Esophagus mucosa (tissue), 1 donor: Measurements from ENCODE around the gene XPO1. TPM values are rescaled to one million over a fixed set of nuclear protein-coding genes. Genes with fewer than 3 reads are reported as not detected.
"Not testable (repeated sequence)": the region's sequence is repeated elsewhere in the genome, so short reads cannot be mapped to it uniquely, and the experiment has no call there.

Experiments used
- ATAC-seq: fragments of 200-7000 bp; cut with Tn5 transposase; one replicate; pipeline ENCODE4 v1.9.1; 2020
- total RNA-seq: library from RNA; stranded (reverse); gene quantifications from one replicate; pipeline ENCODE4 v1.2.4, GENCODE V29; 2023
- donor health status: DM: yes; HTN: yes; CAD: no.

The XPO1 gene
- total RNA-seq, 1 donor from 2014 or later: 77.7 TPM

GRCh38 chr2:61463769-61464475, 74.2 kb downstream of the XPO1 start:
- ATAC-seq: no peak

DNA sequence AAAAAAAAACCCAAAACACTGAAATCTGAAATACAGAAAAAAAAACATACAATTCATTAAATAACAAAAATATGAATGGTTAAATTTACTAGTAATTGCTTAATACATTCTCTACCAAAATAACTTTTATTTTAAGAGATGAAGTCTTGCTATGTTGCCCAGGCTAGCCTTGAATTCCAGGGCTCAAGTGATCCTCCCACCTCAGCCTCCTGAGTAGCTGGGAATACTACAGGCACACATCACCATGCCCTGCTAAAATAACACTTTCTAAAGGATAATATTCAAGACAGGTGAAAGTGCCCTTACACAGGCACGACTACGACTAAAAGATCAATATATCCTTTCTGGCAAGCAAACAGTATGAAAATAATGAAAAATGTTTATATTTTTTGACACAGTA, 76.8 kb downstream of the XPO1 start:
- ATAC-seq: no peak

GRCh38 chr2:61460163-61460562, 78.0 kb downstream of the XPO1 start:
- peak; percentile 71 for ATAC-seq

DNA sequence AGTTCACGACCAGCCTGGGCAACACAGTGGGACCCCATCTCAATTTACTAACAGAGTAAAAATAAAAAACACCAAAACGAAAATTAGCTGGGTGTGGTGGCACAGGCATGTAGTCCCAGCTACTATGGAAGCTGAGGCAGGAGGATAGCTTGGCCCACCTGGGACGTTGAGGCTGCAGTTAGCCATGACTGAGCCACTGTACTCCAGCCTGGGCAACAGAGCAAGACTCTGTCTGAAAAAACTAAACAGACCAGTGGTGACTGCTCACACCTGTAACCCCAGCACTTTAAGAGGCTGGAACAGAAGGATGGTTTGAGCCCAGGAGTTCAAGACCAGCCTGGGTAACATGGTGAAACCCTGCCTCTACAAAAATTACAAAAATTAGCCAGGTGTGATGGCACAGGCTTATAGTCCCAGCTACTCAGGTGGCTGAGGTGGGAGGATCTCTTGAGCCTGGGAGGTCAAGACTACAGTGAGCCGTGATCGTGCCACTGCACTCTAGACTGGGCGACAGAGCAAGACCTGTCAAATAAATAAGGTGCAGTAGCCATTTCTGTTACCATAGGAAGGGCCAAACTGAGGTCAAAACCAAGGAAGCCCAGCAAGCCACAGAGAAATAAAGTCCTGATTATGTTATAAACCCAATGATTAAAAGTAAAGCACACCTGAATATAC, 81.3 kb downstream of the XPO1 start:
- ATAC-seq: no peak

DNA sequence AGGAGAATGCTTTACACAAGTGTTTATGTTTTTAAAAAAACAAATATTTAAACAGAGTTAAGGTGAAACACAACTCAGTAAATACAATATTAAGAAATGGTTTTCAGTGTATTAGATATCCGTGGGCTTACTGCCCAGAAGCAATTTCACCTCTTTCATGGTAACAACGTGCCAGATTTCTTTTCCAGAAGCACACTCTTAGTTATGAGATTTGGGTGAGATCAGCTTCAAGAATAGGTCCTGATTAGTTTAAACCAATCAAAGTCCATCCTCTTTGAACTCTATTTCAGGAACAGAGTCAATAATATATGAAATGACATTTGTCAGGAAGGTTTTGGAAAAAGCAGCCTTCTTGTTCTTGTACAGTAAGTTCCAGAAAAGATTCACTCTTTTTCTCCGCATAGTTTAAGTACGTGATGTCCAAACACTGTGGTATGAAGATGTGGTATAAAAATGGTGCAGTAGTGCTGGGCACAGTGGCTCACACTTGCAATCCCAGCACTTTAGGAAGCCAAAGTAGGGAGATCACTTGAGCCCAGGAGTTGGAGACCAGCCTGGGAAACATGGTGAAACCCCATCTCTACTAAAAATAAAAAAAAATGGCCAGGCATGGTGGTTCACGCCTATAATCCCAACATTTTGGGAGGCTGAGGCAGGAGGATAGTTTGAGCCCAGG, 81.9 kb downstream of the XPO1 start:
- no peak for ATAC-seq

DNA sequence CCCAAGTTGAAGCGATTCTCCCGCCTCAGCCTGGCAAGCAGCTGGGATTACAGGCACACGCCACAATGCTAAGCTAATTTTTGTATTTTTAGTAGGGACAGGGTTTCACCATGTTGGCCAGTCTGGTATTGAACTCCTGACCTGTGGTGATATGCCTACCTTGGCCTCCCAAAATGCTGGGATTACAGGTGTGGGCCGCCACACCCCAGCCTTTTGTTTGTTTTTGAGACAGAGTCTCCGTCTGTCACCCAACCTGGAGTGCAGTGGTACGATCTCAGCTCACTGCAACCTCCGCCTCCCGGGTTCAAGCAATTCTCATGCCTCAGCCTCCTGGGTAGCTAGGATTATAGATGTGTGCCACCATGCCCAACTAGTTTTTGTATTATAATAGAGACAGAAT, 83.2 kb downstream of the XPO1 start:
- ATAC-seq: not testable (repeated sequence)

- no peak for ATAC-seq
These were observed 83.8 kb downstream of the XPO1 start for GRCh38 chr2:61454383-61454782.

- ATAC-seq: no peak
These were observed 85.8 kb downstream of the XPO1 start for GRCh38 chr2:61452392-61452791.

DNA sequence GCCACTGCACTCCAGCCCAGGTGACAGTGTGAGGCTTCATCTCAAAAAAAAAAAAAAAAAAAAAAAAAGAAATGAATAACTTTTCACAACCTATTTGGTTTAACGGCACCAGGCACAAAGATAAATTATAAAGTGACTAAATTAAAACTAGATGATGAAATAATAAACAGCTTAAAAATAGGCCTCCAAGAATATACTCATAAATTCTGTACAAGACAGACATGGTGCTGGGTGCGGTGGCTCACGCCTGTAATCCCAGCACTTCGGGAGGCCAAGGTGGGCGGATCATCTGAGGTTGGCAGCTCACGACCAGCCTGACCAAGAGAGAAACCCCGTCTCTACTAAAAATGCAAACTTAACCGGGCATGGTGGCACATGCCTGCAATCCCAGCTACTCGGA, 87.0 kb downstream of the XPO1 start:
- no peak for ATAC-seq

- ATAC-seq: peak; percentile 70
These were observed 88.0 kb downstream of the XPO1 start for GRCh38 chr2:61450144-61450543.

DNA sequence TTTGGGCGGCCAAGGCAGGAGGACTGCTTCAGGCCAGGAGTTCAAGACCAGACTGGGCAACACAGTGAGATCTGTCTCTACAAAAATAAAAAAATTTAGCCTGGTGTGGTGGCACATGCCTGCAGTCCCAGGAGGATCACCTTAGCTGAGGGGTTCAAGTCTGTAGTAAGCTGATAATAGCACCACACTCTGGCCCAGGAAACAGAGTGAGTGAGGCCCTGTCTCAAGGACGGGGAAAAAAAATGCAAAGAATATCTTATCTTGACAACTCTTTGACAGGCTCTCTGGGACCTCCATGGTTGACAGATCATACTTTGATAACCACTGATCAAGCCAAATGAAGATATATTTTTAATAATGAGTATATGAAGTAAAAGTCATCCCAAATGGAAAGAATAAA, 89.9 kb downstream of the XPO1 start:
- ATAC-seq: no peak

DNA sequence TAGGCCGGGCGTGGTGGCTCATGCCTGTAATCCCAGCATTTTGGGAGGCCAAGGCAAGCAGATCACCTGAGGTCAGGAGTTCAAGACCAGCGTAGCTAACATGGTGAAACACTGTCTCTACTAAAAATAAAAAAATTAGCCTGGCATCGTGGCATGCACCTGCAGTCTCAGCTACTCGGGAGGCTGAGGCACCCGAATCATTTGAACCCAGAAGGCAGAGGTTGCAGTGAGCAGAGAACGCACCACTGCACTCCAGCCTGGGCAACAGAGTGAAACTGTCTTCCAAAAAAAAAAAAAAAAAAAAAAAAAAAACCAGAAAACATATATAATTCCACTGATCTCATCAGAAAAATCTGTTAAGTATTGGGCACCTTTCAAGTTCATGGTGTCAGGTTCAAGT, 91.2 kb downstream of the XPO1 start:
- ATAC-seq: not testable (repeated sequence)

DNA sequence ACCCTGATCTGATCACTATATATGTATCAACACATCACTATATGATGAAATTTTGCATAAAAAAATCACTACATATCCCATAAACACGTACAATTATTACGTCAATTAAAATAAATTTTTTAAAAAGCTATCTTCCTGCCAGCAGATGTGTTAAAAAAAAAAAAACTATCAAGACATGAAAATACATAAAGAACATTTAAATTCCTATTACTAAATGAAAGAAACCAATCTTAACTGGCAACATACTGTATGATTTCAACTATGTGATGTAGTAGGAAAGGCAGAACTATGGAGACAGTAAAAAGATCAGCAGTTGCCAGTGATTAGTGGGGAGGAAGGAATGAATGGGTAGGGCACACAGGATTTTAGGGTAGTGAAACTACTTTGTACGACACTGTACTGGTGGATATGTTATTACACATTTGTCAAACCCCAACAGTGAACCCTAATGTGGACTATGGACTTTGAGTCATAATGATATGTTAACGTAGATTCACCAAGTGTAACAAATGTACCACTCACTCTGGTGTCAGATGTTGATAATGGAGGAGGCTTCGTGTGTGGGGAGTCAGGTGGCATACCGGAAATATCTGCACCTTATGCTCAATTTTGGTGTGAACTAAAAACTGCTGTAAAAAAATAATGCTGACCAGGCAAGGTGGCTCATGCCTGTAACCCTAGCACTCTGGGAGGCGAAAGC, 94.7 kb downstream of the XPO1 start:
- no peak for ATAC-seq

DNA sequence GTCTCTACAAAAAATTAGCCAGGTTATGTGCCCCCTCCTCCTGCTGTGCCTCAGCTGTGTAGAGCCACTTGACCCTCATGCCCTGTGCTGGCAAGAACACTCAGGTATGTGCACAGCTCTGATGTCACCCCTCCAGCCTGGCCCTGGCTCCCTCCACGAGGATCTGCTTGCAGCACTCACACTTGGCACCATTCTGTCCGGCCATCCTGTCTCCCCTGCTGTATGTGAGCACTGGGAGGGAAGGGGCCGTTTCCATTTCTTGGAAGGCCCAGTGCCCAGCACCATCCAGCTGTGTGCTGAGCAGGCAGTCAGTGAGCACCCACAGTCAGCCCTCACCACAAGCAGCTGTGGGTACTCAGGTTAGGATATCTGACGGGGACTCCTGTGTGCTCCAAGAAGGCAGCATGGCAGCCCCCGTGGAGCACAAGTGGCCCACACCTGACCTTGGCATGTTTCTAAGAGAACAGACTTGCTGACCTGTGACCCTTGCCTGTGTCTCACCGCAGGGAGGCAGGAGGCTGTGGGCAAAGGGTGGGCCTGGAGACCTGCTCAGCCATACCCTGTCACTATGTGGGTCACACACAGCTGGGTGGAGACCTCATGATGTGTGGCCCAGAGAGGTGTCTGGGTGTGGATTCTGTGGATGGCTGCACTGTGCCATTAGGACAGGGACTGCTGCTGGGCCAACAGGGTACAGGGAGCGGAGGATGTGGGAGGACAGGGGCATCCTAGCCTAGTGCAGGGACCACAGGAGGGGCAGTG, 98.7 kb downstream of the XPO1 start:
- ATAC-seq: peak; percentile 44

DNA sequence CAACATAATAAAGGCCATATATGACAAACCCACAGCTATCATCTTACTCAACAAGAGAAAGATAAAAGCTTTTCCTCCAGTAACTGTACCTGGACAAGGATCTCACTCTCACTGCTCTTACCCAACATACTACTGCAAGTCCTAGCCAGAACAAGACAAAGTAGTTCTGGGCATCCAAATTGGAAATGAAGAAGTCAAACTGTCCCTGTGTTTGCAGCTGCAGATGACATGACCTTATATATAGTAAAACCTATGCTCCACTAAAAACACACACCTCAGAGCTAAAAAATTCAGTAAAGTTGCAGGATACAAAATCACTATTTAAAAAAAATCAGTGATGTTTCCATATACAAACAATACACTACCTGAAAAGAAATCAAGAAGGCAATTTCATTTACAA, 99.5 kb downstream of the XPO1 start:
- no peak for ATAC-seq

GRCh38 chr2:61437170-61437569, 101.0 kb downstream of the XPO1 start:
- no peak for ATAC-seq

DNA sequence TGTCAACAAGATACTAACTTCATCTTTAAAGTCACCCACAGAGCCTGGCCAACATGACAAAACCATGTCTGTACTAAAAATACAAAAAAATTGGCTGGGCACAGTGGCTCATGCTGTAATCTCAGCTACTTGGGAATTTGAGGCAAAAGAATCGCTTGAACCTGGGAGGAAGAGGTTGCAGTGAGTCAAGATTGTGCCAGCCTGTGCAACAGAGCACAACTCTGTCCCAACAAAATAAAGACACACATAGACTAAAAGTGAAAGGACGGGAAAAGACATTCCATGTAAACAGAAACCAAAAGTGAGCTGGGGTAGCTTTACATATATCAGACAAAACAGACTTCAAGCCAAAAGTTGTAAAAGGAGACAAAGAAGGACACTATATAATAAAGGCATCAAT, 102.1 kb downstream of the XPO1 start:
- no peak for ATAC-seq

DNA sequence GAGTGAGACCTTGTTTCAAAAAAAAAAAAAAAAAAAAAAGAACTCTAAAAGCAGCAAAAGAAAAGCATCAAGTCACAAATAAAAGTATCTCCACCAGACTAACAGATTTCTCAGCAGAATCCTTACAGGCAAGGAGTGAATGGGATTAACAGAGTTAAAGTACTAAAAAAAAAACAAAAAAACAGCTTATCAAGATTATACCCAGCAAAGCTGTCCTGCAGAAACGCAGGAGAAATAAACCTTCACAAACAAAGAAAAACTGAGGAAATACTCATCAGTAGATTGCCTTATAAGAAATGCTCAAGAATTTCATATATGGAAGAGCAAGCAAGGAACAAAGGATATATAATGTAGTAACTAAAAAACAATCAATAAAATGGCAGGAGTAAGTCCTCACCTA, 102.9 kb downstream of the XPO1 start:
- ATAC-seq: no peak

DNA sequence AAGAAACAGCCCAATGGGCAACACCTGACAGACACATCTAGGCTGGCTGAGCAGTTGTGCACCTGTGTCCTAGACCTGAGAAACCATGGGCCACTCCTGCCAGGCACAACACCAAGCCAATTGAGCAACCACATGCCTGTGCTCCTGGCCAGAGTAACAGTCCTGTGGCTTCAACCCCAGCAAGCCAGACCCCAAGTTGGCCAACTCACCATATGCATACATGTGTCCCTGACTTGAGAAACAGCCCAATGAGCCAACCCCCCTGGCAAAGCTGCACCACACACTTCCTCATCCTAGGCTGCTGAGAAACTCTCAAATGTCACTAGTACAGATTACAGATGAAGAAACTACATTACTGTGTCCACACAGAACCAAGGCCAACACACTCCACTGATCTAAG, 103.8 kb downstream of the XPO1 start:
- peak; percentile 17 for ATAC-seq

DNA sequence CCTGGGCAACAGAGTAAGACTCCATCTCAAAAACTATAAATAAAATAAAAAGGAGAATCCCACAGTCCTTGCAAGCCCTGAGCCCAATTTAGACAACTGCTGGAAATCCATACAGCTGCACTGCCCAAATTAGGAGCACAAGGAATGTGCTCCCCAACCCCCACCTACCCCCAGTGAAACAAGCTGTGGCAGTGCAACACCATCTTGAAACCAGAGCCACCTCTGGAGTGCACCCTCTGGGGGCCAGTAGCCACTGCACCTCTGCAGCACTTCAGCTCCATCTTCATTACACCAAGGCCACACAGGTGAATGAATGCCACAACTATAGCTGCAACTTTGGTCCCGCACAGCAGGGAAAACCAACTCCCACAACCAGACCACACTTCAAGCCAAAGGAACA, 104.5 kb downstream of the XPO1 start:
- ATAC-seq: no peak

DNA sequence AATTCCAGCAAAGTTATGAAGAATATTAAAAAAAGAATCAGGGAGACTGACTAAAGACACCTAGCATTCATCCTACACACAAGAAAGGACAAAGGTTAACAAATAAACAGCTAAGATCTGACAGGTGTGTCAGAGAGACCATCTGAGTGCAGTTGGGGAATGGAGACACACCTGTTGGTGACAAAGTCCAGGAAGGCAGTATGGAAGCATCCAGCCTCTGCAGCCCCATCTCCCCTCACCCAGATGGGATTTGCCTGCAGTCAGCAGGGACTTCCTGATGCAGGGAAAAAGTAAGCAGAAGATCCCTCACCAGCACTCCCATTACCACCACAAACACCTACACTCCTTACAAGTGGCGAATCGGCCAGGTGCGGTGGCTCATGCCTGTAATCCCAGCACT, 105.2 kb downstream of the XPO1 start:
- ATAC-seq: no peak

DNA sequence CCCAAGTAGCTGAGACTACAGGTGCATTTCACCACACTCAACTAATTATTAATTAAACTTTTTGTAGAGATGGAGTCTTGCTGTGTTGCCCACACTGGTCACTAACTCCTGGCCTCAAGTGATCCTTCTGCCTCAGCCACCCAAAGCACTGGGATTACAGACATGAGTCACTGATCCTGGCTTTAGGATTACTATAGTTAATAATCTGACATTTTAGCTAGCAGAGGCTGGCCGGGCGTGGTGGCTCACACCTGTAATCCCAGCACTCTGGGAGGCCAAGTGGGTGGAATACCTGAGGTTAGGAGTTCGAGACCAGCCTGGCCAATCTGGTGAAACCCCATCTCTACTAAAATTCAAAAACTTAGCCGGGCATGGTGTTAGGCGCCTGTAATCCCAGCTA, 106.8 kb downstream of the XPO1 start:
- ATAC-seq: no peak
